ENCODE measurements around the gene CCNE1. TPM values are rescaled to one million over a fixed set of nuclear protein-coding genes. Genes with fewer than 3 reads are reported as not detected.

The CCNE1 gene
- total RNA-seq, 6 donors from 2014 or later = 0.46 to 1.5 (median 0.91) TPM; not detected in 1

GRCh38 chr19:29833614-29834261 lies 21.9 kb downstream of the CCNE1 start:
- Histone ChIP-seq H3K27ac (no peak overlapping the region), H3K9me3 (no peaks in the 10 kb centered on the region), H3K4me3 (no peak overlapping the region), H3K27me3 (no peaks in the 10 kb centered on the region), H3K36me3 (no peaks in the 10 kb centered on the region), H3K4me1 (no peaks in the 10 kb centered on the region)
- ATAC-seq (ENCODE audit: low FRiP score in 2 of 2) = no peak
- DNase-seq = no peak
- TF ChIP-seq CTCF (IDR thresholded peaks at IDR 0.05) (no peak), POLR2A (IDR thresholded peaks at IDR 0.05) (no peak), EP300 (IDR thresholded peaks at IDR 0.05) (no peak), POLR2AphosphoS5 (IDR thresholded peaks at IDR 0.05) (no peak)
- 73 to 87% methylated on average over 6 to 12 of the region's 12 CpGs for WGBS, 2 donors

GRCh38 chr19:29834991-29835846 lies 23.4 kb downstream of the CCNE1 start:
- Histone ChIP-seq H3K9me3 (no peaks in the 10 kb centered on the region), H3K36me3 (no peaks in the 10 kb centered on the region), H3K27ac (no peak overlapping the region), H3K4me1 (no peaks in the 10 kb centered on the region), H3K27me3 (no peaks in the 10 kb centered on the region), H3K4me3 (no peak overlapping the region)
- TF ChIP-seq EP300 (IDR thresholded peaks at IDR 0.05) = no peak
- TF ChIP-seq POLR2AphosphoS5 (IDR thresholded peaks at IDR 0.05) = no peak
- no peak for TF ChIP-seq POLR2A (IDR thresholded peaks at IDR 0.05)
- TF ChIP-seq CTCF (IDR thresholded peaks at IDR 0.05) = no peak
- WGBS, 2 donors = 77 to 81% methylated on average over 17 of the region's 17 CpGs
- no peak for DNase-seq
- ATAC-seq (ENCODE audit: low FRiP score in 2 of 2) = no peak

GRCh38 chr19:29836409-29836825 lies 24.6 kb downstream of the CCNE1 start:
- 69 to 76% methylated on average over 5 of the region's 5 CpGs for WGBS, 2 donors
- H3K36me3 ChIP-seq = no peaks in the 10 kb centered on the region
- H3K4me3 ChIP-seq = no peak overlapping the region
- H3K4me1 ChIP-seq = no peaks in the 10 kb centered on the region
- no peak for DNase-seq
- H3K27ac ChIP-seq = no peak overlapping the region
- no peaks in the 10 kb centered on the region for H3K27me3 ChIP-seq
- TF ChIP-seq POLR2AphosphoS5 (IDR thresholded peaks at IDR 0.05) (no peak), EP300 (IDR thresholded peaks at IDR 0.05) (no peak), CTCF (IDR thresholded peaks at IDR 0.05) (no peak), POLR2A (IDR thresholded peaks at IDR 0.05) (no peak)
- H3K9me3 ChIP-seq = no peaks in the 10 kb centered on the region
- no peak for ATAC-seq (ENCODE audit: low FRiP score in 2 of 2)

GRCh38 chr19:29837448-29837981 lies 25.7 kb downstream of the CCNE1 start:
- Histone ChIP-seq H3K27ac (no peak overlapping the region), H3K4me1 (no peaks in the 10 kb centered on the region), H3K4me3 (no peak overlapping the region), H3K36me3 (no peaks in the 10 kb centered on the region), H3K27me3 (no peaks in the 10 kb centered on the region), H3K9me3 (no peaks in the 10 kb centered on the region)
- DNase-seq (no peak), ATAC-seq (ENCODE audit: low FRiP score in 2 of 2) (no peak)
- no peak for TF ChIP-seq POLR2A (IDR thresholded peaks at IDR 0.05)
- TF ChIP-seq CTCF (IDR thresholded peaks at IDR 0.05) = no peak
- no peak for TF ChIP-seq POLR2AphosphoS5 (IDR thresholded peaks at IDR 0.05)
- TF ChIP-seq EP300 (IDR thresholded peaks at IDR 0.05) = no peak
- WGBS, 2 donors = 63 to 82% methylated on average over 4 to 6 of the region's 6 CpGs
